Coronary artery (tissue), 2 donors: Measurements from ENCODE around the gene ARMS2.

Source experiments
- DNase-seq: peaks from one replicate; pipeline ENCODE4 v3.0.0-alpha.2; 2017; ENCODE audit warnings: low spot score
- H3K27ac ChIP-seq, 2 donors: fragments of 200-600 bp; sonication (generic); one replicate each; pipeline ENCODE4 v1.5.1; 2016 to 2019
- H3K4me3 ChIP-seq: fragments of 200-600 bp; sonication (generic); 2 replicates; pipeline ENCODE4 v1.5.1; 2016; ENCODE audit warnings: mild to moderate bottlenecking, moderate library complexity
- CTCF ChIP-seq: fragments of 200-600 bp; sonication (generic); IDR thresholded peaks from one replicate; pipeline ENCODE4 v1.5.1; 2019; ENCODE audit warnings: antibody characterized with exemption

Gene ARMS2

GRCh38 chr10:122454603-122455080, at the start of gene ARMS2:
Gene ARMS2, plus strand, starts transcription at chr10:122454653. Its CDS starts 75 bp downstream, at chr10:122454728.
- no peak for TF ChIP-seq CTCF
- Histone ChIP-seq H3K4me3 (no peak within 1 kb of the TSS), H3K27ac (no peak within 1 kb of the TSS)
- no peak for DNase-seq

GRCh38 chr10:122407375-122408125, 46.9 kb upstream of the ARMS2 start:
- Histone ChIP-seq H3K4me3 (no peak overlapping the region), H3K27ac (peak overlapping the region in 1 of 2 donors; percentile 17)
- DNase-seq: no peak
- no peak for TF ChIP-seq CTCF

- Histone ChIP-seq H3K4me3 (no peak overlapping the region), H3K27ac (no peak overlapping the region)
- no peak for TF ChIP-seq CTCF
- no peak for DNase-seq
Measured at GRCh38 chr10:122413327-122413726, 41.1 kb upstream of the ARMS2 start.

- no peak for DNase-seq
- Histone ChIP-seq H3K4me3 (no peak overlapping the region), H3K27ac (no peak overlapping the region)
- TF ChIP-seq CTCF: no peak
Measured at GRCh38 chr10:122417667-122418066, 36.8 kb upstream of the ARMS2 start.

- no peak overlapping the region for H3K27ac ChIP-seq
Measured at GRCh38 chr10:122419016-122419415, 35.4 kb upstream of the ARMS2 start.

GRCh38 chr10:122419876-122420623, 34.4 kb upstream of the ARMS2 start:
- H3K27ac ChIP-seq: no peak overlapping the region

More at GRCh38 chr10:122419016-122419415, 35.4 kb upstream of the ARMS2 start:
- H3K4me3 ChIP-seq: no peak overlapping the region
- TF ChIP-seq CTCF: no peak
- no peak for DNase-seq

More at GRCh38 chr10:122419876-122420623, 34.4 kb upstream of the ARMS2 start:
- H3K4me3 ChIP-seq: no peak overlapping the region
- TF ChIP-seq CTCF: no peak
- no peak for DNase-seq
